NOMO-1 (cell line): ENCODE measurements around the gene TM4SF4.

Experiments
- DNase-seq, 2 experiments: peaks; one replicate each; lab custom pipeline; 2025; ENCODE audit not compliant: unreplicated experiment in 2 of 2; lab: John Stamatoyannopoulos, UW

TM4SF4 gene

GRCh38 chr3:149480326-149481017, 6.0 kb downstream of the TM4SF4 start:
- DNase-seq = peak; percentile 79 to 88

- DNase-seq = peak; percentile 60 to 77
Measured at GRCh38 chr3:149481056-149481455, 6.6 kb downstream of the TM4SF4 start.

GRCh38 chr3:149481491-149481890, 7.0 kb downstream of the TM4SF4 start:
- DNase-seq = no peak

GRCh38 chr3:149486726-149487125, 12.2 kb downstream of the TM4SF4 start:
- DNase-seq = no peak

- peak; percentile 10 to 19 for DNase-seq
Measured at GRCh38 chr3:149487598-149488197, 13.2 kb downstream of the TM4SF4 start.

GRCh38 chr3:149489060-149489690, 14.7 kb downstream of the TM4SF4 start:
- peak in 1 of 2 experiments; percentile 28 for DNase-seq

- no peak for DNase-seq
Measured at GRCh38 chr3:149490260-149490971, 15.9 kb downstream of the TM4SF4 start.

GRCh38 chr3:149493315-149494021, 19.0 kb downstream of the TM4SF4 start:
- no peak for DNase-seq

GRCh38 chr3:149494022-149494758, 19.7 kb downstream of the TM4SF4 start:
- peak; percentile 17 to 58 for DNase-seq

GRCh38 chr3:149494759-149495580, 20.5 kb downstream of the TM4SF4 start:
- no peak for DNase-seq

GRCh38 chr3:149495581-149496125, 21.2 kb downstream of the TM4SF4 start:
- DNase-seq = no peak

- no peak for DNase-seq
Measured at GRCh38 chr3:149496891-149497290, 22.4 kb downstream of the TM4SF4 start.

- DNase-seq = no peak
Measured at GRCh38 chr3:149497966-149498670, 23.6 kb downstream of the TM4SF4 start.

- DNase-seq = no peak
Measured at GRCh38 chr3:149501524-149501923, 27.0 kb downstream of the TM4SF4 start.

GRCh38 chr3:149502438-149502837, 27.9 kb downstream of the TM4SF4 start:
- DNase-seq = no peak

- DNase-seq = no peak
Measured at GRCh38 chr3:149506540-149506939, 32.0 kb downstream of the TM4SF4 start.

- no peak for DNase-seq
Measured at GRCh38 chr3:149506965-149507364, 32.5 kb downstream of the TM4SF4 start.
